ENCODE results near the gene MRPS26. TPM values are rescaled to one million over a fixed set of nuclear protein-coding genes. Genes with fewer than 3 reads are reported as not detected.

The MRPS26 gene
- total and polyA plus RNA-seq, 10 of the 15 experiments (the other 5 are each of a cell fraction or from before 2014, with no cell fraction given) = 3.9 to 95.3 (median 46.5) TPM

- ChIA-PET POLR2A (no interaction called here), RAD21 (ENCODE audit: unreplicated experiment) (no interaction called here), CTCF (no interaction called here), SMC1A (ENCODE audit: uncharacterized antibody, unreplicated experiment) (no interaction called here)
- peak within 1 kb of the TSS; percentile 12; the same call in 1 of the 2 replicates for H2AFZ ChIP-seq (ENCODE audit: control insufficient read depth, low read depth, low read length)
- no peaks in the 10 kb centered on the region for H4K20me1 ChIP-seq (ENCODE audit: control insufficient read depth, insufficient read depth)
- peak within 1 kb of the TSS; percentile 47; the same call in 1 of the 2 replicates for H3K4me3 ChIP-seq
- 32% methylated on average over 85 of the region's 95 CpGs for WGBS (ENCODE audit: insufficient coverage, insufficient replicate concordance, low lambda C conversion rate, missing lambda C conversion rate)
- intact Hi-C loops (cut with micrococcal nuclease; ENCODE audit: unreplicated experiment) (no loop called here), in situ Hi-C loops (cut with MboI) (no loop called here)
- H3K79me2 ChIP-seq (ENCODE audit: control insufficient read depth, insufficient read depth, low read length) = no peaks in the 10 kb centered on the region
- BruUV-seq (replicated peaks) = no TSS peak
- no peaks in the 10 kb centered on the region; the same call in 2 of the 3 replicates for H3K9me3 ChIP-seq (replicated peaks; ENCODE audit: control insufficient read depth, insufficient read depth, low read length)
- DNase-seq (ENCODE audit: low read depth, low spot score) (no peak), ATAC-seq (no peak), FAIRE-seq (no peak)
- TF ChIP-seq RFX5 (IDR thresholded peaks at IDR 0.05; ENCODE audit: low read depth, low read length) (no peak), SUZ12 (IDR thresholded peaks at IDR 0.05; ENCODE audit: unreplicated experiment) (peak; percentile 19)
- no peak within 1 kb of the TSS for H3K27ac ChIP-seq (ENCODE audit: control insufficient read depth, insufficient read depth)
- no peaks in the 10 kb centered on the region for H3K36me3 ChIP-seq (ENCODE audit: control insufficient read depth in 2 of 2, insufficient read depth in 2 of 2, low read length in 1 of 2)
- H3K4me1 ChIP-seq (ENCODE audit: control insufficient read depth, insufficient read depth, low read length) = peaks cover 14% of the 10 kb centered on the region
- peaks cover 0 to 2% of the 10 kb centered on the region in 2 experiments; a peak in 3 of 4 replicates for H3K27me3 ChIP-seq (replicated peaks in 1 of 2; ENCODE audit: control insufficient read depth in 2 of 2, insufficient read depth in 2 of 2, low read length in 1 of 2)
- H3K9ac ChIP-seq (ENCODE audit: control insufficient read depth, insufficient read depth, low read length) = no peak within 1 kb of the TSS
- H3K4me2 ChIP-seq (ENCODE audit: control insufficient read depth, insufficient read depth) = peak within 1 kb of the TSS; percentile 48; the same call in 1 of the 2 replicates
Observed at GRCh38 chr20:3071610-3072529, 26.0 kb downstream of the MRPS26 start, which contains the start of gene OXT. Gene OXT, plus strand, starts transcription at chr20:3071620. Its CDS starts 36 bp downstream, at chr20:3071656.

GRCh38 chr20:3072530-3073250, 26.8 kb downstream of the MRPS26 start:
- DNase-seq (ENCODE audit: low read depth, low spot score) (no peak), ATAC-seq (no peak), FAIRE-seq (no peak)
- Histone ChIP-seq H3K9me3 (replicated peaks; ENCODE audit: control insufficient read depth, insufficient read depth, low read length) (no peaks in the 10 kb centered on the region; the same call in 2 of the 3 replicates), H4K20me1 (ENCODE audit: control insufficient read depth, insufficient read depth) (no peaks in the 10 kb centered on the region), H3K27me3 (replicated peaks in 1 of 2; ENCODE audit: control insufficient read depth in 2 of 2, insufficient read depth in 2 of 2, low read length in 1 of 2) (peaks cover 0 to 2% of the 10 kb centered on the region in 2 experiments; a peak in 3 of 4 replicates), H3K4me1 (ENCODE audit: control insufficient read depth, insufficient read depth, low read length) (peaks cover 6% of the 10 kb centered on the region), H3K36me3 (ENCODE audit: control insufficient read depth in 2 of 2, insufficient read depth in 2 of 2, low read length in 1 of 2) (no peaks in the 10 kb centered on the region), H3K27ac (ENCODE audit: control insufficient read depth, insufficient read depth) (no peak overlapping the region), H2AFZ (ENCODE audit: control insufficient read depth, low read depth, low read length) (0 out of 2 replicates have a peak overlapping the region, but pooled peaks have one; percentile 12), H3K79me2 (ENCODE audit: control insufficient read depth, insufficient read depth, low read length) (no peaks in the 10 kb centered on the region), H3K4me2 (ENCODE audit: control insufficient read depth, insufficient read depth) (no peak overlapping the region), H3K9ac (ENCODE audit: control insufficient read depth, insufficient read depth, low read length) (no peak overlapping the region), H3K4me3 (no peak overlapping the region)
- RAD21 ChIA-PET (ENCODE audit: unreplicated experiment) = no interaction called here
- CTCF ChIA-PET = no interaction called here
- no TSS peak for BruUV-seq (replicated peaks)
- POLR2A ChIA-PET = no interaction called here
- WGBS (ENCODE audit: insufficient coverage, insufficient replicate concordance, low lambda C conversion rate, missing lambda C conversion rate) = 72% methylated on average over 22 of the region's 22 CpGs
- SMC1A ChIA-PET (ENCODE audit: uncharacterized antibody, unreplicated experiment) = no interaction called here
- intact Hi-C loops (cut with micrococcal nuclease; ENCODE audit: unreplicated experiment) = no loop called here
- in situ Hi-C loops (cut with MboI) = no loop called here
- TF ChIP-seq NR2F1 (conservative IDR thresholded peaks at IDR 0.05) (no peak), KAT2A (conservative IDR thresholded peaks at IDR 0.05; ENCODE audit: control insufficient read depth, low read depth, low read length) (no peak), CREB1 (IDR thresholded peaks at IDR 0.05; ENCODE audit: low read depth) (no peak), E4F1 (IDR thresholded peaks at IDR 0.05; ENCODE audit: borderline replicate concordance, partially characterized antibody) (no peak), TCF3 (IDR thresholded peaks at IDR 0.05; ENCODE audit: borderline replicate concordance, insufficient read depth, low read depth, low read length) (no peak), CBX3 (IDR thresholded peaks at IDR 0.05; ENCODE audit: borderline replicate concordance, low read depth) (no peak)

All from GM12878 (cell line).